ENCODE results near the gene TMEM217.
"Not testable (repeated sequence)": the region's sequence is repeated elsewhere in the genome, so short reads cannot be mapped to it uniquely, and the experiment has no call there.

Gene TMEM217

GRCh38 chr6:37188962-37189510 is 68.9 kb downstream of the TMEM217 start:
- TF ChIP-seq ZFX (IDR thresholded peaks at IDR 0.05) = no peak
- TF ChIP-seq CTCF (conservative IDR thresholded peaks at IDR 0.05) = no peak
- no peak overlapping the region for H3K27ac ChIP-seq

GRCh38 chr6:37187321-37188022 is 70.5 kb downstream of the TMEM217 start:
- no peak overlapping the region for H3K27ac ChIP-seq
- TF ChIP-seq ZFX (IDR thresholded peaks at IDR 0.05) (no peak), CTCF (conservative IDR thresholded peaks at IDR 0.05) (no peak)

GRCh38 chr6:37185949-37186720 is 71.8 kb downstream of the TMEM217 start:
- H3K27ac ChIP-seq = not testable (repeated sequence)

- H3K27ac ChIP-seq = no peak overlapping the region
- no peak for TF ChIP-seq ZFX (IDR thresholded peaks at IDR 0.05)
- TF ChIP-seq CTCF (conservative IDR thresholded peaks at IDR 0.05) = no peak
These were observed 75.0 kb downstream of the TMEM217 start for GRCh38 chr6:37182736-37183590.

GRCh38 chr6:37180610-37181009 is 77.3 kb downstream of the TMEM217 start:
- H3K27ac ChIP-seq = not testable (repeated sequence)

GRCh38 chr6:37180075-37180474 is 77.9 kb downstream of the TMEM217 start:
- TF ChIP-seq ZFX (IDR thresholded peaks at IDR 0.05) = no peak
- no peak for TF ChIP-seq CTCF (conservative IDR thresholded peaks at IDR 0.05)
- no peak overlapping the region for H3K27ac ChIP-seq

GRCh38 chr6:37177935-37178517 is 79.9 kb downstream of the TMEM217 start:
- H3K27ac ChIP-seq = no peak overlapping the region

More at GRCh38 chr6:37177935-37178517, 79.9 kb downstream of the TMEM217 start:
- TF ChIP-seq ZFX (IDR thresholded peaks at IDR 0.05) (no peak), CTCF (conservative IDR thresholded peaks at IDR 0.05) (no peak)
